ENCODE results near the gene RCOR1.
"Not testable (repeated sequence)": the region's sequence is repeated elsewhere in the genome, so short reads cannot be mapped to it uniquely, and the experiment has no call there.

RCOR1 gene

GRCh38 chr14:102571478-102572042 is 20.9 kb upstream of the RCOR1 start:
- DNase-seq = no peak

DNA sequence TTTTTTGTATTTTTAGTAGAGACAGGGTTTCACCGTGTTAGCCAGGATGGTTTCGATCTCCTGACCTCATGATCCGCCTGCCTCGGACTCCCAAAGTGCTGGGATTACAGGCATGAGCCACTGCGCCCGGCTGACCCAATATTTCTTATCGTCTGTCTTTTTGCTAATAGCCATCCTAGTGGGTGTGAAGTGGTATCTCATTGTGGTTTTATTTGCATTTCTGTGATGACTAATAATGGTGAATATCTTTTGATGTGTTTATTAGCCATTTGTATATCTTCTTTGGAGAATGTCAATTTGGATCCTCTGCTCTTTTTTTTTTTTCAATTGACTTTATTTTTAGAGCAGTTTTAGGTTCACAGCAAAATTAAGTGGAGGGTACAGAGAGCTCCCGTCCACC is 19.3 kb upstream of the RCOR1 start:
- not testable (repeated sequence) for DNase-seq

DNA sequence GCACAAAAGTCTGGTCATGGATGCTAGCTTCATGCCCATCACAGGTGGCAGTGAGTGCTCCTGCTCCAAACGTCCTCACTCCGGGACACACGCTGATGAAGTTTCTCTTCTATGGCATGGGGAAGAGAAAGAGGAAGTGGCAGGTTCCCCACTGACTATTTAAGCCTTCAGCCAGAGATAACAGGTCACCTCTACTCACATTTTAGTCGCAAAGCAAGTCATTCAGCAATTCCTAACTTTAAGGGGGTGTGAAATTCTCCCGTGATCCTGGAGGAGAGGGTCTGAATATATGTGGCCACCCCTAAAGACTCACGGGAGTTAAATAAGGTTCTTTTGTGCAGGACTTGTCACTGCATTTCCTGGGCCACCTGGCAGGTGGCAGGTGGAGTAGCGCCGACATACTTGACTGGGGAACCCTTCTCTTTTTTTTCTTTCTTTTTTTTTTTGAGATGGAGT is 18.8 kb upstream of the RCOR1 start:
- DNase-seq = no peak

- no peak for DNase-seq
These were observed 17.9 kb upstream of the RCOR1 start for GRCh38 chr14:102574281-102575159.

GRCh38 chr14:102575160-102575845 is 17.1 kb upstream of the RCOR1 start:
- no peak for DNase-seq

GRCh38 chr14:102575846-102576428 is 16.5 kb upstream of the RCOR1 start:
- not testable (repeated sequence) for DNase-seq

- DNase-seq = no peak
These were observed 13.6 kb upstream of the RCOR1 start for GRCh38 chr14:102578821-102579220.

- no peak for DNase-seq
These were observed 12.5 kb upstream of the RCOR1 start for GRCh38 chr14:102579696-102580549.

DNA sequence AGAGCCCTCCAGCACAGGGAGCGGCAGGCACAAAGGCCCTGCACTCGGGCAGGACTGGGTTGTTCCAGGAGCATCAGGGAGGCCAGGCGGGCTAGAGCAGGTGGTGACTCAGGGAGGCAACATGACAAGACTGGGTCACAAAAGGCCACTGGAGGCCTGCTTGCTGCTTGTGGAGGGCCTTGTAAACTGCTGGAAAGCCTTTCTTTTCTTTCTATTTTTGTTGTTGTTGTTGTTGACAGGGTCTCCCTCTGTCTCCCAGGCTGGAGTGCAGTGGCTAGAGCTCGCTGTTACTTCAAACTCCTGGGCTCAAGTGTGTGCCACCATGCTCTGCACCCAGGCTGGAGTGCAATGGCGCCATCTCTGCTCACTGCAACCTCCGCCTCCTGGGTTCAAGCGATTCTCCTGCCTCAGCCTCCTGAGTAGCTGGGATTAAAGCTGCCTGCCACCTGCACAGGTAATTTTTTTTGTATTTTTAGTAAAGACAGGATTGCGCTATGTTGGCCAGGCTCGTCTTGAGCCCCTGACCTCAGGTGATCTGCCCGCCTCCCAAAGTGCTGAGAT is 11.8 kb upstream of the RCOR1 start:
- no peak for DNase-seq

DNA sequence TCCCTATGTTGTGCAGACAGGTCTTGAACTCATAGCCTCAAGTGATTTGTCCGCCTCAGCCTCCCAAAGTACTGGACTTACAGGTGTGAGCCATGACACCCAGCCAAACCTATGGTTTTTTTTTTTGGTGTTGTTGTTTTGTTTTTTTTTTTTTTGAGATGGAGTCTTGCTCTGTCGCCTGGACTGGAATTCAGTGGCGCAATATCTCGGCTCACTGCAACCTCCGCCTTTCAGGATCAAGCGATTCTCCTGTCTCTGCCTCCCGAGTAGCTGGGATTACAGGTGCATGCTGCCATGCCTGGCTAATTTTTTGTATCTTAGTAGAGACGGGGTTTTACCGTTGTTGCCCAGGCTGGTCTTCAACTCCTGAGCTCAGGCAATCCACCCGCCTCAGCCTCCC is 11.3 kb upstream of the RCOR1 start:
- no peak for DNase-seq

DNA sequence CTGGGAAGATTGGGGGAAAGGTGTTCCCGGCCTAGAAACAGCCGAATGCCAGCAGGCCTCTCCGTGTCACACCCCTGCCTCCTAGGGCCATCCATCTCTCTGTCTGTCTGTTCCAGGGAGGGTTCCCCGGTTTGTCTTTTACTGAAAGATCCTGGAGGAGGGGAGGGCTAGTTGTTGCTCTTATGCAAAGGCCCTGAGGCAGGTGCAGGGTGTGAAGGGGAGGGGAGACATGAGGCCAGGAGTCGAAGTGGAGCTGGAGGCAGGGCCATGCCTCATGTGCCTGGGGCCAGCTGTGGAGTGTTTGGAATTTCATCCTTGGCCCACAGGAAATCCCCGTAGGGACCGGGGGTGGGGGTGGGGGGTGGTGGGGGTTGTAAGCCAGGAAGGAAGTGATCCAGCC is 8.7 kb upstream of the RCOR1 start:
- no peak for DNase-seq

- no peak for DNase-seq
These were observed 7.3 kb upstream of the RCOR1 start for GRCh38 chr14:102584871-102585869.

DNA sequence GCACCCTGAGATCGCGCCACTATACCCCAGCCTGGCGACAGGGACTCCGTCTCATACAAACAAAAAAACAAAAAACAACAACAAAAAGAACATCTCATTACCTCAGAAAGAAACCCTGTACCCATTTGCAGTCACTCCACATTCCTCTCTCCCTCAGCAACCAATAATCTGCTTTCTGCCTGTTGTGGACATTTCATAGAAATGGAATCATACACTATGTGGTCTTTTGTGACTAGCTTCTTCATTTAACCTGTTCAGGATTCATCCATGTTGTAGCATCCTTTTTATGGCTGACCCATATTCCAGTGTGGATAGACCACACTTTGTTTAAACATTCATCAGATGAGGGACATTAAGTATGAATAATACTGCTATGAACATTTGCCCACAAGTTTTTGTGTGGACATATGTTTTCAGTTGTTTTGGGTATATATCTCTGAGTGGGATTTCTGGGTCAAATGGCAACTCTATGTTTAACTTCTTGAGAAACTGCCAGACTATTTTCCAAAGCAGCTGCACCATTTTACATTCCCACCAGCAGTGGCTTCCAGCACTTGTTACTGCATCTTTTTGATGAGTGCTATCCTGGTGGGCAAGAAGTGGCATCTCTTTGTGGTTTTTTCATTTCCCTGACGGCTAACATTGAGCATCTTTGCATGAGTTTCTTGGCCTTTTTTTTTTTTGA is 5.9 kb upstream of the RCOR1 start:
- no peak for DNase-seq

DNA sequence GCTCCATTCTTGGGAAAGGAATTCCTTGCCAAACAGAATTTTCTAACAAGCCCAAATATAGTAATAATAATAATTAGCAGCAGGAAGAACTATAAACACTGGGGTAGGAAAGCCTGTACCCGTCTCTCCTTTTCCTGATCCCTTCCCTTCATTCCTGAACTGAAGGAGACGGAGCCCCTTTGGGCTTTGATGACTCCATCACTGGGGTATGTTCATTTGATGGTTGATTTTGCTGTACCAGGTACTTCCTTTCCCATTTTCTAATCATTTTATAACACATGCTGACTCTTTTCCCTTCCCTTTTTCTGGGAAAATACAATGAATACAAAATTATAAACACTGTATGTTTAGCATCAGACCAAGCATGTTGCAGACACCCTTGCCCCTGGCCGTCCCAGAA is 3.6 kb upstream of the RCOR1 start:
- no peak for DNase-seq

DNA sequence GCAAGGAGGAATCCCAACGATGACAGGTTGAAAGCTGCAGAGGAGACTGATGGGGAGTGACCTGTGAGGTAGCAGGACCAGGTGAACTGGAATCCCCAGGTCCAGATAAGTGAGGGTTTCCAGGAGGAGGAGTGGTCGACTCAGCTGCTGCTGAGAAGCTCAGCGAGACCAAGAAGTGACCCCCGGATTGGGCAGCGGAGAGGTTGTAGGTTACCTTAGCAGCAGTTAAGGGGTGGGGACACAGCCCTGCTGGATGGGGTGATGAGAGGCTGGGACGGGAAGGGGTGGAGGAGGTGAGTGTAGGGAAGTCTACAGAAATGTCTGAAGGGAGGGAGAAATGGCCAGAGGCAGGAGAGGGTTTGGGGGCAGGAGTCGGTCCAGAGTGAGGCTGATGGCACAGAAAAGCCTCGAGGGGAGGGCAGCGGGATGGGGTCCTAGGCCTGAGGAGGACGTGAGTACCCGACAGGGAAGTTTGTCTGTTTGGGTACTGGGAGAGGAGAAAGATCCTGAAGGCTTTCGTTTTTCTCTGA is 2.6 kb upstream of the RCOR1 start:
- DNase-seq = no peak

- no peak for DNase-seq
These were observed 1.8 kb upstream of the RCOR1 start for GRCh38 chr14:102590667-102591099.

DNA sequence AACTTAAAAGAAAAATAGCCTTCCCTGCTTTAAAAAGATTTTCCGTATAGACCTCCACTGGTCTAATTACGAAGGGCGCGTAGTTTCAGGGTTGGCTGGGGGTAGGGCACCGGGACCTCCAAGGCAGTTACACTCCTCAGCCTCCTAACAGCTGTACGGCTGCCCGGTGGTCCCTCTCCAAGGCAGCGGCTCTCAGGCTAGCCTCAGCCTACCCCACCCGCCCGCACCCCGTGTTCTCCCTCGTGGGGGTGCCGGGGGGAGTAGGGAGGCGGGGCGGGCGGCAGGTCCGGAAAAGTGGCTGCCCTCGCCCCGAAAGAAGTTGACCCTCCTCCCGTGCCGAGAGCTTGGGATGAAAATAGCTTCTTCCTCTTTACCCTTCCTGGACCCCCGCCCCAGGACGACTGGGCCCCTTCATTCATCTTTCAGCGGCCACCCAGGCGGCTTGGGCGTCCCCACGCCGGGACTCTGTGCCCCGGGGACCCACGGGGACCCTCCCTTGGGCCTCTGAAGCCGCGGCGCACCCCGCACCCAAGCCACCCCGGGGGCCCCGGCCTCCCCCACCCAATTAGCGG is 991 bp upstream of the RCOR1 start:
- no peak for DNase-seq

DNA sequence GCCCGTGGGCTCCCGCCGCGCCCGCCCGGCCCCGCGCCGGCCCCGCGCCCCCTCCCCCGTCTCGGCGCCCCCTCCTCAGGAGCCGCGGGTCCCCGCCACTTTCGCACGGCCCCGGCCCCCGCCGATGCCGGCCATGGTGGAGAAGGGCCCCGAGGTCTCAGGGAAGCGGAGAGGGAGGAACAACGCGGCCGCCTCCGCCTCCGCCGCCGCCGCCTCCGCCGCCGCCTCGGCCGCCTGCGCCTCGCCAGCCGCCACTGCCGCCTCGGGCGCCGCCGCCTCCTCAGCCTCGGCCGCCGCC is 263 bp downstream of the RCOR1 start:
- no peak for DNase-seq

DNA sequence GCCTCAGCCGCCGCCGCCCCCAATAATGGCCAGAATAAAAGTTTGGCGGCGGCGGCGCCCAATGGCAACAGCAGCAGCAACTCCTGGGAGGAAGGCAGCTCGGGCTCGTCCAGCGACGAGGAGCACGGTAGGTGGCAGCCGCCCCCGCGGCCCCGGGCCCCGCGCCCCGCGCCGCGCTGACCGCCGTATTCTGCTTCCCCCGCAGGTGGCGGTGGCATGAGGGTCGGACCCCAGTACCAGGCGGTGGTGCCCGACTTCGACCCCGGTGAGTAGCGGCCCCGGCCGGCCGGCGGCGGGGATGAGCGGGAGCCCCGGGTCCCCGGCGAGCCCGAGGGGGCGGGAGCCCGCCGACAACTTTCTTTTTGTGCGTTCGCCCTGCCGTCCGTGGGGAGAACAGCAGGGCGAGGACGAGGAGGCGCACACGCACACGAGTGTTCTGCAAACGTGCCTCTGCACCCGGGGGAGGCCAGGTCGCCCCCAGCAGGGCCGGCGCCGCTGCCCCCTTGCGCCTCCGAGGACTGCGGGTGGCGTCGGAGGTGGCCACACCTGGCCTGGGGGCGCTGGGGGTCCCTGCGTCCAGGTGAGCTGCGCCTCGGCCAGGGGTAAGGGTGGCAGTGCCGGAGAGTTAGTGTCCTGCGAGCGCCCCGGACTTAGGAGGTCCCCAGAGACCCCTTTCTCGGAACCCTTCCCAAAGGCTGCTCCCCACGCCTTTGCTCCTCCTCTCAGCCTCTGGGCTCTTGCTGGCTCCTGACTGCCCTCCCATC is 794 bp downstream of the RCOR1 start:
- DNase-seq = no peak

All from SHP77 treated with DMSO at 0.1 percent for 48 hours (cell line).